Measurements from ENCODE around the gene ADORA3. TPM values are rescaled to one million over a fixed set of nuclear protein-coding genes. Genes with fewer than 3 reads are reported as not detected.

ADORA3 gene
- total RNA-seq, 3 donors from 2014 or later (not counting 1 experiment from before 2014, with no cell fraction given): 0.40 TPM; not detected in 2

GRCh38 chr1:111471012-111471411 is 32.4 kb downstream of the ADORA3 start:
- peak; percentile 50 to 89 for DNase-seq
- H3K27me3 Mint-ChIP-seq (ENCODE audit: low read depth in 2 of 2): no peaks in the 10 kb centered on the region
- peak; percentile 66 to 88 (median 79) for ATAC-seq
- no peak overlapping the region for H3K4me3 Mint-ChIP-seq
- intact Hi-C loops (cut with micrococcal nuclease): loop anchor here (10.0 kb wide), 1 partner anchor 284 kb away; the partner anchor contains the start of gene DDX20
- 0% methylated on average over 3 of the region's 3 CpGs for WGBS (ENCODE audit: insufficient coverage)
- Histone ChIP-seq H3K27ac (ENCODE audit: low read length) (peak overlapping the region; percentile 86), H3K4me3 (ENCODE audit: low read length) (peak overlapping the region; percentile 6), H3K4me1 (ENCODE audit: control insufficient read depth, insufficient read depth, low read length) (peaks cover 40% of the 10 kb centered on the region), H3K36me3 (ENCODE audit: control insufficient read depth, insufficient read depth, low read length) (peaks cover 13% of the 10 kb centered on the region), H3K27me3 (ENCODE audit: control insufficient read depth, insufficient read depth, low read length) (no peaks in the 10 kb centered on the region), H3K9me3 (ENCODE audit: control insufficient read depth, insufficient read depth, low read length) (no peaks in the 10 kb centered on the region)
- TF ChIP-seq CTCF (IDR thresholded peaks at IDR 0.05): no peak
- H3K4me1 Mint-ChIP-seq: peaks cover 10 to 19% of the 10 kb centered on the region in 2 donors
- no peaks in the 10 kb centered on the region for H3K36me3 Mint-ChIP-seq
- no peaks in the 10 kb centered on the region for H3K9me3 Mint-ChIP-seq
- no peak overlapping the region for H3K27ac Mint-ChIP-seq

GRCh38 chr1:111470596-111470995 is 32.8 kb downstream of the ADORA3 start:
- peaks cover 35% of the 10 kb centered on the region for H3K4me1 ChIP-seq (ENCODE audit: control insufficient read depth, insufficient read depth, low read length)
- H3K9me3 Mint-ChIP-seq: no peaks in the 10 kb centered on the region
- H3K4me3 ChIP-seq (ENCODE audit: low read length): peak overlapping the region; percentile 6
- no peaks in the 10 kb centered on the region for H3K36me3 Mint-ChIP-seq
- no peaks in the 10 kb centered on the region for H3K9me3 ChIP-seq (ENCODE audit: control insufficient read depth, insufficient read depth, low read length)
- DNase-seq (peak in 1 of 2 donors; percentile 43), ATAC-seq (peak; percentile 27 to 49 (median 31))
- H3K27ac ChIP-seq (ENCODE audit: low read length): peak overlapping the region; percentile 86
- 28% methylated on average over 5 of the region's 5 CpGs for WGBS (ENCODE audit: insufficient coverage)
- no peak overlapping the region for H3K4me3 Mint-ChIP-seq
- peaks cover 6 to 15% of the 10 kb centered on the region in 2 donors for H3K4me1 Mint-ChIP-seq
- no peaks in the 10 kb centered on the region for H3K27me3 Mint-ChIP-seq (ENCODE audit: low read depth in 2 of 2)
- H3K36me3 ChIP-seq (ENCODE audit: control insufficient read depth, insufficient read depth, low read length): peaks cover 13% of the 10 kb centered on the region
- no peaks in the 10 kb centered on the region for H3K27me3 ChIP-seq (ENCODE audit: control insufficient read depth, insufficient read depth, low read length)
- TF ChIP-seq CTCF (IDR thresholded peaks at IDR 0.05): no peak
- no peak overlapping the region for H3K27ac Mint-ChIP-seq
- intact Hi-C loops (cut with micrococcal nuclease): loop anchor here (1.0 to 10.0 kb wide), 2 partner anchors 21 to 284 kb away; partner anchors contain the start of genes ATP5PB, DDX20 and WDR77

GRCh38 chr1:111469539-111469938 is 33.9 kb downstream of the ADORA3 start:
- Mint-ChIP-seq H3K27me3 (ENCODE audit: low read depth in 2 of 2) (no peaks in the 10 kb centered on the region), H3K4me3 (no peak overlapping the region), H3K36me3 (no peaks in the 10 kb centered on the region), H3K27ac (no peak overlapping the region), H3K9me3 (no peaks in the 10 kb centered on the region), H3K4me1 (peaks cover 5 to 7% of the 10 kb centered on the region in 2 donors)
- TF ChIP-seq CTCF (IDR thresholded peaks at IDR 0.05): no peak
- Histone ChIP-seq H3K36me3 (ENCODE audit: control insufficient read depth, insufficient read depth, low read length) (peaks cover 13% of the 10 kb centered on the region), H3K4me3 (ENCODE audit: low read length) (no peak overlapping the region), H3K27ac (ENCODE audit: low read length) (peak overlapping the region; percentile 86), H3K4me1 (ENCODE audit: control insufficient read depth, insufficient read depth, low read length) (peaks cover 35% of the 10 kb centered on the region), H3K27me3 (ENCODE audit: control insufficient read depth, insufficient read depth, low read length) (no peaks in the 10 kb centered on the region), H3K9me3 (ENCODE audit: control insufficient read depth, insufficient read depth, low read length) (no peaks in the 10 kb centered on the region)
- DNase-seq (no peak), ATAC-seq (no peak)
- intact Hi-C loops (cut with micrococcal nuclease): no loop called here

GRCh38 chr1:111468717-111469100 is 34.7 kb downstream of the ADORA3 start:
- no peak for TF ChIP-seq CTCF (IDR thresholded peaks at IDR 0.05)
- intact Hi-C loops (cut with micrococcal nuclease): no loop called here
- Histone ChIP-seq H3K36me3 (ENCODE audit: control insufficient read depth, insufficient read depth, low read length) (peaks cover 20% of the 10 kb centered on the region), H3K9me3 (ENCODE audit: control insufficient read depth, insufficient read depth, low read length) (no peaks in the 10 kb centered on the region), H3K4me3 (ENCODE audit: low read length) (no peak overlapping the region), H3K27ac (ENCODE audit: low read length) (no peak overlapping the region), H3K27me3 (ENCODE audit: control insufficient read depth, insufficient read depth, low read length) (no peaks in the 10 kb centered on the region), H3K4me1 (ENCODE audit: control insufficient read depth, insufficient read depth, low read length) (peaks cover 35% of the 10 kb centered on the region)
- no peak overlapping the region for H3K27ac Mint-ChIP-seq
- no peak overlapping the region for H3K4me3 Mint-ChIP-seq
- H3K27me3 Mint-ChIP-seq (ENCODE audit: low read depth in 2 of 2): no peaks in the 10 kb centered on the region
- peaks cover 1 to 5% of the 10 kb centered on the region in 2 donors for H3K4me1 Mint-ChIP-seq
- DNase-seq: no peak
- no peak for ATAC-seq
- H3K36me3 Mint-ChIP-seq: no peaks in the 10 kb centered on the region
- H3K9me3 Mint-ChIP-seq: no peaks in the 10 kb centered on the region
